ENCODE results near the gene TRIM6.
"Not testable (repeated sequence)": the region's sequence is repeated elsewhere in the genome, so short reads cannot be mapped to it uniquely, and the experiment has no call there.

The TRIM6 gene

DNA sequence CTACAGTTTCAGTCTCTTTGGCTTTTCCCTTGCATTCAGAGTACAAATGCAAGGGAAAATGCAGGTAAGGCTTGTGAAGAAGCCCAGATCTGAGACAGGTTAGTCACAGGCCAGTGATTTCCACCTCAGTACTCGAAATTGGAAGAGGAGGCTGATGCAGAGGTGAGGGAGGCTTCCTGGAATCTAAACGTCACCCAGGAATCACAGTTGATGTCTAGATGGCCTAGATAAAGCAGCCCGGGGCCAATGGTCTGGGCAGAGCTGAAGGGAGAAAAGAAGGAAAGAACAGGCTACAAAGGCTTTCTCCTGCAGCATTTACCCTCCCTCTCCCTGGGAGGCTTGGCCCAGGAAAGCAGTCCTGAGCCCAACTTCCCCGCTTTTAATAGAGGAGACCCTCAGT lies 8.5 kb downstream of the TRIM6 start:
- DNase-seq, result no peak

GRCh38 chr11:5605849-5606248 lies 9.4 kb downstream of the TRIM6 start:
- DNase-seq, result no peak

DNA sequence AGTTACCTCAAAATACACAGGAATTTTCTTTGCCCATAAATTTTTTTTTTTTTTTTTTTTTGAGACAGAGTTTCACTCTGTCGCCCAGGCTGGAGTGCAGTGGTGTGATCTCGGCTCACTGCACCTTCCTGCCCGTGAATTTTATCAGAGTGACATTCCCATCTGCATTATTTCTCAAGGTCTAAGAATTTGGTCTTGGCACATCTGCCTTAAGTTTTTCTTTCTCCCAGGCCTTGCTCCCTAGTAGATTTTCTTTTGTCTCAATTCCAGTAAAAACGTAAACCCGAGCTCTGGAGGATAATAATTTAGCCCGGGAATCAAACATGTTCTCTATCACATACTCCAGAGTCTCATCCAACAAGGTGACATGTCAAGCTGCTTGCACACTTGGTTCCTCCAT lies 12.4 kb downstream of the TRIM6 start:
- DNase-seq, result no peak

DNA sequence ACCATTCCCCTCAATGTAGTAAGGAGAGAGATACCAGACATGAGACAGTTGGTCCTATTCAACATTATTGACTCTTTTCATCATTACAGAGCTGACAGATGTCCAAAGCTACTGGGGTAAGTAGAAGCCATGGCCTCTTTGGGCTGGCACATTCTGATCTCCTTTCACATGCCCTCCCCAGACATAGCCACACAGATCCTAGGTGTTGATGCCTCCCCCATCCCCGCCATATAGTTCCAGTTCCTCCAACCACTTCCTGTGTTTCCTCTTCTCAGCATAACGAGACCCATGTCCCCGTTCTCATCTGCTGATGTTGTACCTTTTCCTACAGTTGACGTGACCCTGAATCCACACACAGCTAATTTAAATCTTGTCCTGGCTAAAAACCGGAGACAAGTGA lies 14.0 kb downstream of the TRIM6 start:
- no peak for DNase-seq

- DNase-seq, result no peak
Observed at GRCh38 chr11:5611627-5612026, 15.2 kb downstream of the TRIM6 start.

DNA sequence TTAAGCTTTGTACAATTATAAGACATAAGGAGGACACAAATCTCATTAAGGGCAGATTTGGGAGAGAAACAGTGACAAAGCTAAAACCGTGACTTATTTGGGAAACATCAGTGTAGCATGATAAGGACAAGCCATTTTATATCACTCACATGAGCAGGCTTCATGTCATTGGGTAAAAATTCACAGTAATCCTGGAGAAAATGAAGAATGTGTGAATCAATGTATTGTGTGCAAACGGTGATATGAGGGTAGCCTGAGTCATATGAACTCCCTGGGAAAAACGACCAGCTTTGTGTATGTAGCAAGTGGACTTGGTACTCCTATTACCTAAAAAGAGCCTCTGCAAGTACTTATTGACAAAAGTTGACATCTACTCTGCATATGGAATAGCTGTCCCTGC lies 22.4 kb downstream of the TRIM6 start:
- DNase-seq, result no peak

DNA sequence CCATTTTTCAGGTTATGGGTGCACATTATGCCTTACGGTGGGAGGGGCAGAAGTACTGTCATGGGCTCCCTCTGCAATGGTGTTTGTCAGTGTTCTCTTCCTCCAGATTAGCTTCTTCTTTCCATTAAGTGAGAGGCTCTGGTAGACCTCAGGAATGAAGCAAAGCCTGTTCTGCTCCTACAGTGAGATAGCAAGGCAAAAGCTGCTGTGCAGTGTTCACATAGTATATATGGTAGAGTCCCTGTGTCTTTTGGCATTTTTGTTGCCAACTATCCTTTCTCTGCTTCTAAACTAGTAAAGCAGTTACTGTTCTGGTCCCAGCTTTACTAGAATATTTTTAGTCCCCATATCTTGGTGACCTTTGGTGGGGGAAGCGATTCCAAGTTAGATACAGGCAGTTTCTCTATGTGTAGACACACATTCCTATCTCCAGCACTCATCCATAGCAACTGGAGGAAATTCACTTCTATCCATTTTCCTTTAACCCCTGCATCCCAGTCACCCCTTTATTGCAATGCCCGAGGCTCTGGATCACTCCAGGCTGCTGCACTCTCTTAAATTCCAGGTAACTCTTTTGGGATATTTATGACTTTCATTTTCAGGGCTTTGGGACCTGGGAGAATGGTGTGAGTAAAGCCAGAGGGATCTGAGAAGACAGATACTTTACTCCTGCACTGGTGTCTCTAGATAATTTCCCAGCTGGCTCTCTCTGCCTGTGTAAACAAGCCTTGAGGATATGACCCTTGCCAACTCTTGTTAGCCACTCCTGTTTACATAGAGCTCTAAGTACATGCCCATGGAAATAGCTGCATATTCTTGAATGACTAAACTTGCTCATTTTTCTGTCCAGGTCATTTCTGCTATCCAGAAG lies 24.4 kb downstream of the TRIM6 start:
- DNase-seq, result no peak

DNA sequence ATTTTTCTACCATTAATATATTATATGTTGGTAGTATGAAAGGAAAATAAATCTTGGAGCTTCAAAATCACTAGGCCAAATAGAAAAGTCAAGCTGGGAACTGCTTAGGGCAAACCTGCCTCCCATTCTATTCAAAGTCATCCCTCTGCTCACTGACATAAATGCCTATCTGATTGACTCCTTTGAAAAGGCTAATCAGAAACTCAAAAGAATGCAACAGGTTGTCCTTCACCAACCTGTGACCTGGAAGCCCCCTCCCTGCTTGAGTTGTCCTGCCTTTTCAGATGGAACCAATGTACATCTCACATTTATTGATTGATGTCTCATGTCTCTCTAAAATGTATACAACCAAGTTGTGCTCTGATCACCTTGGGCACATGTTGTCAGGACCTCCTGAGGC lies 25.1 kb downstream of the TRIM6 start:
- DNase-seq, result no peak

DNA sequence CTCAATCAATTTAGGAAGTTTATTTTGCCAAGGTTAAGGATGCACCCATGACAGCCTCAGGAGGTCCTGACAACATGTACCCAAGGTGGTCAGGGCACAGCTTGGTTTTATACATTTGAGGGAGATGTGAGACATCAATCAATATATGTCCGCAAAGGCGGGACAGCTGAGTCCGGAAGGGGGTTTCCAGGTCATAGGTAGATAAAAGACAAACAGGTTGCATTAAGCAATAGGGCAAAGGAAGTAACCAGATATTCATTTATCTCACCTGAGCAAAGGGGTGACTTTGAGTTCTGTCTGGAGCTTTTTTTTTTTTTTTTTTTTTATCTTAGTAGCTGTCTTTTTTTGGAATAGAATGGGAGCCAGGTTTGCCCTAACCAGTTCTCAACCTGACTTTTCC lies 26.4 kb downstream of the TRIM6 start:
- no peak for DNase-seq

GRCh38 chr11:5624489-5625279 lies 28.2 kb downstream of the TRIM6 start, which contains the start of gene TRIM34:
TRIM34 (plus strand) TSS chr11:5625001; CDS start chr11:5632332, 7,331 bp downstream.
- DNase-seq, result no peak

- DNase-seq, result no peak
Observed at GRCh38 chr11:5625281-5625680, 28.8 kb downstream of the TRIM6 start.

DNA sequence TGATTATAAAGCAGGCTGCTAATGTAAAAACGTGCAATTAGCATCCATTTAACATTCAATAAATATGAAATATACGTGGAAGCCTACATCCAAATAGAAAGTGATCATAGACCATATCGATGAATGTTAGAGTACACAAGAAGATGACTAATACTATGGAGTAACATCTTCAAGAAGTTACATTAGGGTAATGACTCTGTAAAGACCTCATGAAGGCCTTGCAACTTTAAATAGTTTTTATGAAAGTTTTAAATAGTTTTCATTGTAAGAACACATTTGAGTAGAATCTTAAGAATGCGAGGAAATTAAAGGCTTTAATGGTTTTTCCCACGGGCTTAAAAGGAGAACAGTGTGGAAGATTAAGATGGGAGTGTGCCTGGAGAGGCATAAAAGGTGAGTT lies 29.8 kb downstream of the TRIM6 start:
- no peak for DNase-seq

DNA sequence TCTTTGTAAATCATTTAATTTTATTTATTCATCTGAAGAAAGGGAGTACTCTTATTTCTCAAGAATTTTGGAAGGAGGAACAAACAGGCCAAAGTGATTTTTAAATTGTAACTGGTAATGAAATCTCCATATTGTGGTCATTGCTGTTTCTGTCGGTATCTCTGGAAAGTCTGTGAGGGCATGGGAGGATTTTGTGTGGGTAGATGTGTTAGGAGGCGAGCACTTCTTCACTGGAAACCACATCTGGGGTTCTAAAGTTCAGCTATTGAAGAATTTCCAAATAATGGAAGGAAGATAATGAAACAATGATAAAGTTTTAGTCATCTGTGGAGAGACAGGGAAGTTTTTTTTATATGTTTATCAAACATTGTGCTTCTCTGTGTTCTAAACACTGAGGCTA lies 35.0 kb downstream of the TRIM6 start:
- DNase-seq, result no peak

- no peak for DNase-seq
Observed at GRCh38 chr11:5631969-5632635, 35.7 kb downstream of the TRIM6 start.

DNA sequence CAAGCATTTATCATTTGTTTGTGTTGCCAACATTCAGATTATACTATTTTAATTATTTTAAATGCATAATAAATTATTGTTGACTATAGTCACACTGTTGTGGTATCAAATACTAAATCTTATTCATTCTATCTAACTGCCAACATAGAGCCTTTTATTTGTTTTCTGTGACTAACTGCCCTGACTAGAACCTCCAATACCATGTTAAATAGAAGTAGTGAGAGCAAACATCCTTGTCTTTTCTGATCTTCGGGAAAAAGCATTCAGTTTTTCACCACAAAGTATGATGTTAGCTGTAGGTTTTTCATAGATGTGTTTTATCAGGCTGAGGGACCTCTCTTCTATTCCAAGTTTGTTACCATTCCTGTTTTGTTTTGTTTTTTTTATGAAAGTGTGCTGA lies 43.5 kb downstream of the TRIM6 start:
- no peak for DNase-seq

GRCh38 chr11:5643585-5643984 lies 47.1 kb downstream of the TRIM6 start:
- no peak for DNase-seq

DNA sequence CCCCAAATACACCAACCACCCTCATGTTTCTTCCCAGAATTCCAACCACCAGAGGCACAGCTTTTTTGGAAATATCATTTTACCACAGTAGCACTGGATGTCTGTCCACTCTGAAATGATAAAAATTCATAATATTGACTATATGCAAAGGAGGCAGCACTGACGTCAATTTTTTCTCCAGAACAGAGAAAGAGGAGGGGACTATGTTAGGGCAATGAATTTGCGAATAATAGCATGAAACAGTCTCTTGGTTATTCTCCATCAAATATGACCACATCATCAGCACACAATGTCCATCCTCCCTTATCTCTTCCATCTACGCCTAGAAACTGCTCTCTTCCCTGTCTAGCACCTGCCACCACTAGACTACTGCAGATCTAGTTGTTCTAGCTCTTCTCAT lies 49.7 kb downstream of the TRIM6 start:
- no peak for DNase-seq

DNA sequence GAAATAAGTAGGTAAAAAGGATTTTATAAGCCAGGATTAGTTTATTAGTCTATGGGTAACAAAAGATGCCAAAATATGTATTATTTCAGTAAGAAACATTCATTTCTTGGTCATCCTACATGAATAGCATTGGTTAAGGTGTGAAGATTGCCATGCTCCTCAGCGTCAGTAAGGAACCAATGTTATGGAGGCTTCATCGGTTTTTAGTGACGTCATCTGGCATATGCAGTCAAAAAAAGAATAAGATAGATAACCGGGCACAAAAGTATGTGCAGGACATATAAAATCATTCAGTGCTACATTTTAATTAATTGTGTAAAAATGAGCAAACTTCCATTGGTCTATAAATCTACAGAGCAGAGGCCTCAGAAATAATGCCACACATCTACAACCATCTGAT lies 59.0 kb downstream of the TRIM6 start:
- no peak for DNase-seq

- not testable (repeated sequence) for DNase-seq
Observed at GRCh38 chr11:5656956-5657355, 60.5 kb downstream of the TRIM6 start.

DNA sequence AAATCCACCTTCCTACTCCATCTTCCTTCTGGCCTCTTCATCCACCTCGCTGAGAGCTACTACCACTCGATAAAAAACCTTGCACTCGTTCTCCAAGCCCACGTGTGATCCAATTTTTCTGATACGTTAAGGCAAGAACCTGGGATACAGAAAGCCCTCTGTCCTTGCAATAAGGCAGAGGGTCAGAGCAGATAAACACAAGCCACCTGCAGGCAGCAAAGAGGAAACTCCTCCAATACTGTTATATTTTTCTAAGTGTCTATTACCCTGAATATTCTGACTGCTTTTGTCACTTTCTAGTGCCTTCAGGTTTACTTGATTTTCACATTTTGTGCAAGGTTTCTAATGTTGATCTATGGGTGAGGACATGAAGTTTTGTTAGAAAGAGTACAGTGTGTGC lies 61.9 kb downstream of the TRIM6 start:
- no peak for DNase-seq

All from SHP77 treated with DMSO at 0.1 percent for 48 hours (cell line).